Activated T-cell treated with anti-CD3 and anti-CD28 coated beads for 24 hours (primary cell): ENCODE measurements around the gene DCN.
"Not testable (repeated sequence)": the region's sequence is repeated elsewhere in the genome, so short reads cannot be mapped to it uniquely, and the experiment has no call there.

Experiments
- DNase-seq: peaks from one replicate; pipeline ENCODE4 v3.0.0-alpha.2; 2020; ENCODE audit warnings: low read depth

DCN gene, protein sequence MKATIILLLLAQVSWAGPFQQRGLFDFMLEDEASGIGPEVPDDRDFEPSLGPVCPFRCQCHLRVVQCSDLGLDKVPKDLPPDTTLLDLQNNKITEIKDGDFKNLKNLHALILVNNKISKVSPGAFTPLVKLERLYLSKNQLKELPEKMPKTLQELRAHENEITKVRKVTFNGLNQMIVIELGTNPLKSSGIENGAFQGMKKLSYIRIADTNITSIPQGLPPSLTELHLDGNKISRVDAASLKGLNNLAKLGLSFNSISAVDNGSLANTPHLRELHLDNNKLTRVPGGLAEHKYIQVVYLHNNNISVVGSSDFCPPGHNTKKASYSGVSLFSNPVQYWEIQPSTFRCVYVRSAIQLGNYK

DNA sequence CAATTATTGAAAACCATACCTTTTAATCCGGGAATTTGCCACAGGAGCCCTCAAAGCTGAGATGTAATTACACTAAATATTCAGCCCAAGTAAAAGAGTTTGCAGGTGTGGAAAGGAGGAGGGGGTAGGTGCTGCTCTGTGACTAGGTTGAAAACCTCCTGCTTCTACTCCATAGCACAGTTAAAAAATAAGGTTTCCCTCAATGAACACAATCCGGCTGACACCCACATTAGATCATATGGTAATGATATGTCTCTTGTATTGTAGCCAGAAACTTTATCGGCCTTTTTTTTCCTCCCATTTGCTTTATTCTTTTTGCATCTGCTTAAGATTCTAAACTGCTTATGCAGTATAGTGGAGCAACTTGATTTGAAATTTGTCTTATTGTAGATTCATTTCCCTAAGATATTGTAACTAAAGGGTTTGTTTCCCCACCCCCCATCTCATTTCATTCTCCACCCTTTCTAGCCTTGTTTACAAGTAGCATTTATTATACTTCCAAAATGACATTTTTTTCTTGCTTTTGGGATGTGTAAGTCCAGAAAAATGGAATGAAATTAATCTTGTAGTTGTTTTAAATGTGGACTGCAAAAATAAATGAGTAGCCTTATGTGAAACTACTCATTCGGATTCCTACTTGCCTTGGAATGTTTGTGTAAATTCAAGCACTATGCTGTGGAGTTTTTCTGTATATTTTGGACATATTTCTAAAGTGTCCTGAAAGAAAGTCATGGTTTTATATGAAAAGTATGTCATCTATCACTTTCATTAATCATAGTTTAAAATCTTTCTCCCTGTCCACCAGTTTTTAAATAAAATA lies at the start of gene DCN:
TSS of gene DCN (minus strand) at position 182 of the 820 bp plus-strand sequence. CDS start 4,265 bp downstream, outside the sequence.
- DNase-seq, result no peak

DNA sequence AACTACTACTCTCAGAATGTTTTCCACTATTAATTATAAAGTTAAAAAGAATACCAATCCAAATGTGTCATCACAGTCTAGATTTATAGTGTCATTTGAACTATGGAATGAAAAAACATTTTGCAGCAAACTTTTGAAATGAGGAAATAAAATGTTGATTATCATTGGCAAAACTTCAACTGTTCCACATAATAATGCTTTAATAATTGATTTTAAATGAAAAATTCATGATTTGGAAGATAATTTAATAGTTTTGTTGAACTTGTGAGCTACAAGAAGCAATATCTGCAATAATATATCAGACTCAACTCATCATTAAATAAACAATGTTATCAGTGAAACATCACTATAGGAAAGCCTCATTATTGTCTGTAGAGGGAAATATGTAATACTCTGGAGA lies 48.2 kb upstream of the DCN start:
- DNase-seq, result no peak

DNA sequence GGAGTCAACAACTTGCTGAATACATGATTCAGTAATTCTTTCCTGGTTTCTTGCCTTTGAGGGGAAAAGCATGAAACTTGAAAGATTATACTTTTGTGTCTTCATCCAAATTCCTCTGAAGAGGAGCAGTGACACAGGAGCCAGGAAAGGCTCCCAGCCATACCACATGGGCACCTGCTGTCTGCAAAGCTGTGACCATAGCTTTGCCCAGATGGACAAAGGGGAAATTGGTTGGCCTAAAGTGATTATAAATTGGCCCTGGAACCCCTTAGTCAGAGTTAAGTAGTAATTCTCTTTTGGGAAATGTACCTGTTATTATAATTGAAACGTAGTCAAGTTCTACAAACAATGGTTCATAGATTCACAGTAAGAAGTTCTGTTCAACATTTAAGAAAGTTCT lies 44.3 kb upstream of the DCN start:
- DNase-seq, result no peak

DNA sequence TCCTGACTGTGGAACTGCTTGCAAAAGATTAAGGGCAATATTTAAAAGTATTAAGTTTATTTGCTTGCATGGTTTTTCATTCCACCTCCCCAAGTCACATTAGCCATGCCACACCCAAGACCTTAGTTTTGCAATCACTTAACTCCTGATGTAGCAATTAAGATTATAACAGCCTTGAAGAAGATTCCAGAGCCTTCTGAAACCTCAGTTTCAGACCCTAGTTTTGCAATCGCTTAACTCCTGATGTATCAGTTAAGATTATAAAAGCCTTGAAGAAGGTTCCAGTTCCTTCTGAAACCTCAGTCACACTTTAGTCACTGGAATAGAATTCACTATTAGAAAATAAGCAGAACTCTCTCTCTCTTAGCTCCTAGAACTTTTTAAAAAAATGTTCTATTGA lies 42.7 kb upstream of the DCN start:
- DNase-seq, result no peak

DNA sequence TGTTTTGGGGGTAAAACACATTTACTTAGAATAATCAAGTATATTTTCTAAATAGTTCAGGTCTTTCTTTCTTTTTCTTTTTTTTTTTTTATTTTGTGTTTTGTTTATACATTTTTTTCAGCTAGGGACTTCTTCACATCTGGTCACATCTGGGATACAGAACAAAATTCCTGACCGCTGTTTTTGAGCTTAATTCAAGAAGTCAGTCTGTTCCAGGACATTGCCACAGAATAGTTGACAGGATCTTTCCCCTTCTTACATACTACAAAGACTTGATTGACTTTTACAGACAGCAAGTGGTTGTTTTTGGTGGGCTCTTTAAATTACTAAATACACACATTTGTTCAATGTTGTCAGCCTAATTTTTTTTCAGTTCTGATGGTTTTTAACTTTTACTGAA lies 41.8 kb upstream of the DCN start:
- DNase-seq, result no peak

DNA sequence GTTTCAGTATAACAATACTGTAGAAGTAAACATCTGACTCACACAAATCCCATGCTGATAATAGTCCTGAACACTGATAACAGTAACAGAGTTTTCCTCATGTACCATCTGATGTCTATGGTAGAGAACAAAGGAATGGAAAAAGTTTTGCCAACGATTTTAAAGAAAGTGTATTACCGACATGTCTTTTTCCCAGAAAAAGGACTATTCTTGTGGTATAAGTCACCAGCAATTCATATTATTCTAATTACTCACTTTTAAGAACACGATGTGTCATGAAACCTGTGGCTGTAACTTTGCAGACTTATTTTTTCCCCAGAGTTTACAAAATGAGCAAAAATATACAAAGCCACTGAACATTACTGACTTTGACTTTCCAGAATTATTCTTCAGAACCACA lies 40.1 kb upstream of the DCN start:
- DNase-seq, result no peak

DNA sequence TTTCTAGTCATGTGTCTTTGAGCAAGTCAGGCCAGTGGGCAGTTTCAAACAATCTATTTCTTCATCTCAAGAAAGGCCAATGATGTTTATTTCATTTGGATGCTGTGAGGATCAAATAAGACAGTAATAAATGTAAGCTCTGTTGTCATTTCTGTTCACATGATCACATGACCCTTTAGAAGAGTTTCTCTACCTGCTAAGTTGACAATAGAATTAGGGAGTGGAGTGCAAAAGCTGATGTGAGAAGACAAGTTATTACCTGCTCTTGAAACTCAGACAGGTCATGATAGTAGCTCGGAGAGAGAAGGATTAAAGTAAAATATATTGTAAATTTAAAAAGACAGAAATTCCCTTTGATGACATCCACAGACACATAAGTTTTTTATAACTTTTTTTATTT lies 37.3 kb upstream of the DCN start:
- DNase-seq, result no peak

DNA sequence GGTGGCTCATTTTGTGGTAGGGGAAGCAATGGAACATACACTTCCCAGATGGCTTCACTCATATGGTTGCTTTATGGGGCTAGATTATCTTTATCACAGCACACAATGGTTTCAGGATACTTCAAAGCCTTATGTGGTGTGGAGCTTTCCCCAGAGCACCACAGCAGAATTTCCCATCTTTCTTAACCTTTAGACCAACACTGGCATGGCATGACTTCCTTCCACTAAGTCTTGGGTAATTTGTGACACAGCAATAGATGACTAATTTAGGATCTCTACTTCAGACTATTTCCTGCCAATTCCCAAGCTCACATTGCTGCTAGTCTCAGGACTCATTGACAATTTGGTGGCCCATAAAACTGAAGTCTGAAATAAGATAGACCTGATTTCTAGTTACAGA lies 36.9 kb upstream of the DCN start:
- DNase-seq, result no peak

DNA sequence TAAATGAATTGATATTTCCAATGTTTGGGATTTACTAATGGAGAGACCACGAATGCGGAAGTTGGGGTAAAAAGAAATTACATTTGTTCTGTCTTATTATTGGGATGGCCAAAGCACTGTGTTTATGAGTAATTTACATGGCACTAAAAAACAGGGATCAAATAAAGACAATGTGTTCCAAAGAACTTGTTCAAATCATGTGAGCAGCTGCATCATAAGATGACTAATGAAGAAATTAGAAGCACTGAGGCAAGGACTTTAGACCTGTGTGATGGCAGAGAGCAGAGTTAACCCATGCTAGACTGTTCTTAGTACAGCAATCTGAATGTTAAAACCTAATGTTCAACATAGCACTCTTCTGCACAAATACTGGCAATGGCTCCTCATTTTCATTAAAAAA lies 34.3 kb upstream of the DCN start:
- DNase-seq, result no peak

DNA sequence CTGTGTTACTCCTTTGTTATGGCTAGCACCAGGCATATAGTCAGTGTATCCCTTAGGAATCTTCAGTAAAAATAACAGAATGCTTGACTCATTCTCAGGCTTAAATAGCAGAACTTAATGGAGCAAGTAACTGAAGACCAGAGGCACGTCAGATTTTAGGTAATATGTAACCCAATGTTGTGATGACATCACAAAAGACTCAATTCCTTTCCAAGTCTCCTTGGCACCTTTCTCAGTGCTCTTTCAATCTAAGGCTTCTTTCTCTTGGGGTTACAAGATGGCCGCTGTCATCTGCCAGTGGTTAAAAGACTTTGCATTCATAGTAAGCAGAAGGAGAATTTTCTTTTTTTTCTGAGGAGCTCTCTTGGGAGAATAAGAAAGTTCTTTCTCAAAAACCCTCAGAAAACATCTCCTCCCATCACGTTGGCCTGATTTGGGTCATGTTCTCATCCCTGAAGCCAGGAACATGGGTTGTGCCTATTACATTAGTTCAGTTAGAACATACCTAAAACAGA lies 33.4 kb upstream of the DCN start:
- no peak for DNase-seq

DNA sequence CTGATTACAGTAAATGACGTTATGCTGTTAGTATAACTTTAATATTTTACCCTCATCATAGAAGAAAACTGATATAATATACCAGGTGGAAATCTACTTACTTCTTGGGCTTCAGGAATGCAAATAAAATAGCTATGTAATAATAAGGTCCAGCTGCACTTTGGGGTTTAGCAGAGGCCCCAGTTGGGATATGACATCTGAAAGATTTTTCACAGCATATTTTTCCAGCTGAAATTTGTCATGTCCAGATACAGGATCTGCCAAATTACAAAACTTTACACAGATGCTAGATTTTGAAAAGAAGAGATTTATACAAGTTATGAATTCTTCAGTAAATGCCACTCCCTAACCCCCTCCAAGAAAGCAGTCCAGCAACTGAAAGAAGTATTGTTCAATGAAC lies 29.2 kb upstream of the DCN start:
- no peak for DNase-seq

DNA sequence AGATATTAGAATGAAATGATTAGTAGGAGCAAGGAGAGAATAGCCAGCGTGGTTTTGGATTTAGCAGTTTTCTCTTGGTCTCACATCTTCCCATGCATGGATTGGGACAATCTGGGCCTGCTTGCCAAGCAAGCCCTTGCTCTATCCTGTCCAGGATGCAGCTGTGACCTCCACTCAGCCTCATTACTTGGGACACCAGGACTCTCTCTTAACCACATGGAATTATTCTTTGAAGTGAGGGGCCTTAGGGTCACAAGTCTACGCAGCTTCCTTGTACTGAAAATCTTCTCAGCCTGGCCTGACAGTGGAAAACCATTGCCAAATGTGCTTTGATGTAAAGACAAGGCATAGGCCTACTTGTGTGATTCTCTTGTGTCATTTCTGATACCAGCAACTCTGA lies 28.0 kb upstream of the DCN start:
- DNase-seq, result no peak

DNA sequence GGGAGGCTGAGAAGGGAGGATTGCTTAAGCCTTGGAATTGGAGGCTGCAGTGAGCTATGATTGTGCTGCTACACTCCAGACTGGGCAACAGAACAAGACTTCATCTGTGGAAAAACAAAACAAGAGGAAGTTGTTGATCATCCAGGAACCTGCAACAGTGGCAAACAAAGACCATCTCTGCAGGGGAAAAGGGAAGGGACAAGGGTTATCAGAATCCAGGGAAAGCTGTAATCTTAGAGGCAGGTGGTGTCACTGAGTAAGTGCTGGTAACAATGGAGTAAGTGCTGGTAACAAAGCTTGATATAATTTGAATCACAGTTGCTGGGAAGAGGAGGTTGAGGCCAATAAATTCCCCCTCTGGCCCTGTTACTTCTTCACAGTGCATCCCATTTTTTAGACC lies 27.5 kb upstream of the DCN start:
- DNase-seq, result no peak

DNA sequence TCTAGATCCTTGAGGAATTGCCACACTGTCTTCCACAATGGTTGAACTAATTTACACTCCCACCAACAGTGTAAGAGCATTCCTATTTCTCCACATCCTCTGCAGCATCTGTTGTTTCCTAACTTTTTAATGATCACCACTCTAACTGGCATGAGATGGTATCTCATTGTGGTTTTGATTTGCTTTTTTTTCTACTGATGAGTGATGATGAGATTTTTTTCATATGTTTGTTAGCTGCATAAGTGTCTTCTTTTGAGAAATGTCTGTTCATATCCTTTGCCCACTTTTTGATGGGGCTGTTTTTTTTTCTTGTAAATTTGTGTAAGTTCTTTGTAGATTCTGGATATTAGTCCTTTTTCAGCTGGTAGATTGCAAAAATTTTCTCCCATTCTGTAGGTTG lies 24.7 kb upstream of the DCN start:
- DNase-seq, result not testable (repeated sequence)

DNA sequence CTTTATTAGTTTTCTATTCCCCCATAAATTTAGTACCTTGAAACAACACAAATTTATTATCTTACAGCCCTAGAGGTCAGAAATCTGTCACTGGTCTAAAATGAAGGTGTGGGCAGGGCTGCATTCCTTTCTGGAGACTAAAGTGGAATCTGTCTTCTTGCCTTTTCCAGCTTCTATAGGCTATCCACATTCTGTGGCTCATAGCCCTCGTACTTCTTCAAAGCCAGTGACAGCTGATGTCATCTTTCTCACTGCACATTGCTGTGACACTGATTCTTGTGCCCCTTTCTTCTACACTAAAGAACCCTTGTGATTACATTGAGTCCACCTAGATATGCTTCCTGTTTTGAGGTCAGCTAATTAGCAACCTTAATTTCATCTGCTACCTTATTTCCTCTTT lies 23.2 kb upstream of the DCN start:
- DNase-seq, result no peak

DNA sequence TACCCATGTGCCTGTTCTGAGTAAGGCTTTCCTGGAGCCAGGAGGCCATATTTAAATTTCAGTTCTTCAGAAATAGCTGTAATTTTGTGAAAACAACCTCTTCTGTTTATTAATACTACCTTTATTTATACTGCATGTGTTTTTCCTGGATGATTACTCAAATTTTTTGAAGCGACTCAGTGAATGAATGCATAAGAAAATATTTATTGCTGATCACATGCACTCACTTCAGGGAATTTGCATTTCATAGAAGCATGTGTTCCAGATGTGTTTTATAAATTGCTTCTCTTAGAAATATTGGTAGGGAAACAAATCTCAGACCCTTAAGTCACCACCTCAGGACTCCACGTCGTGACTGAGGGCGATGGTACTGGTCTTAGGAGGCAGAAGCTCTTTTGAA lies 21.8 kb upstream of the DCN start:
- DNase-seq, result no peak

DNA sequence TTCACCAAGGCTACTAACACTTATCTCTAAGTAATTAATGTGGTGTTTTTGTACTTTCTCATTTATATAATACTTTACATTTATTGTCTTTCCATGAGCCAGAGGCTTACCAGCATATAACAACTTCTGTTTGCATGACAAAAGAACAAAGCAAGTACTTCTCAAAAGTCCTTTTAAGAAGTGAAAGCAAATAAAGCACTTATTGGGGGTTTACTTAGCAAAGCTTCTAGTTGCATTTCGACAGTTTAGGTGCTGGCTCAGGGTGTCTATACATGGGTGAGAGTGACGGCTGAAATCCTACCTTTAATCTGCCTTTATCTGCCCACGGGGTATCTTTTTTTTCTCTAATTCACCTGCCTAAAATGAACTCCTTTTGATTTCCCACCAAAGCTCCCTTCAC lies 21.0 kb upstream of the DCN start:
- DNase-seq, result no peak

DNA sequence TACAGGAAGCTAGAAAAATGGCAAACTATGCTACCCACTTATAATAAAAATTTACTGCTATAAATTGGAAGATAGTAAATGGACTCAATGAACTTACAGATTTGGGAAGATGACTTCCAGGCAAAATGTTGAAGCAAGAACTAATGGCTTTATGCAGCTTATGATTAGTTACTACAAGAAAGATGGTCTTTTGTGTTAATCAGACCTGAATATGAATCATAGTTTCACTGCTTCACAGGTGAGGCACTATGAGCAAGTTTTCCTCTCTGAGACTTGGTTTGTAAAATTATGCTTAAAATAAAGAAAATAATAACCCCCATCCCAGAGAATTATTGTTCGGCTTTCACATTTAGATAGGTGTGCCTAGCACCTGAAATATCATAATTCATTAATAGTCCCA lies 19.8 kb upstream of the DCN start:
- DNase-seq, result no peak

DNA sequence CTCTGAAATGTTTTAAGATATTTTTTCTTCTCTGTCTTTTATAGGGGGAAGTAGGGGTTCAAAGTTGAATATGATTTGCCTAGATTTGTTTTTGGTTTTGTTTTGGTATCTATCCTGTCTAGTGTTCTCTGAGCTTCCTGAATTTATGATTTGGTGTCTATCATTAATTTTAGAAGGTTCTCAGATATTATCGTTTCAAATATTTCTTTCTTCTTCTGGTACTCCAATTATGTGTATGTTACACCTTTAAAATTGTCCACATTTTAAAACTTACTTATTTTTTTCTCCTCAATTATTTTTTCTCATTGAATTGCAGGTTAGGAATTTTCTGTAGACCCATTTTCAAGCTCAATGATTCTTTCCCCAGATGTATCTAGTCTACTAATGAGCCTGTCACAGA lies 13.8 kb upstream of the DCN start:
- no peak for DNase-seq

DNA sequence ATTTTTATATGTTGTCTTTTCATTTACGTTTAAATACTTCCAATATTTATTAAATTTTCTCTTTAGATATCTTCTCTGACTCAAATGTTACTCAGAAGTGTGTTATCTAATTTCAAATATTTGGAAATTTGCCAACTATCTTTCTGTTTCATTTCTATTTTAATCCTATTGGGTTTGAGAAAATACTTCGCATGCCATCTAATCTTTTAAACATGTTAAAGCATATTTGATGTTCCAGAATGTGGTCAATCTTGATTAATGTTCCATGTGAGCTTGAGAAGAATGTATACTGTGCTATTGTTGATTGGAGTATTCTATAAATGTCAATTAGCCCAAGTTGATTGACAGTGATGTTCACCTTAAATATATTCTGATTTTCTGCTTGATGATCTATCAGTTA lies 11.9 kb upstream of the DCN start:
- DNase-seq, result no peak

DNA sequence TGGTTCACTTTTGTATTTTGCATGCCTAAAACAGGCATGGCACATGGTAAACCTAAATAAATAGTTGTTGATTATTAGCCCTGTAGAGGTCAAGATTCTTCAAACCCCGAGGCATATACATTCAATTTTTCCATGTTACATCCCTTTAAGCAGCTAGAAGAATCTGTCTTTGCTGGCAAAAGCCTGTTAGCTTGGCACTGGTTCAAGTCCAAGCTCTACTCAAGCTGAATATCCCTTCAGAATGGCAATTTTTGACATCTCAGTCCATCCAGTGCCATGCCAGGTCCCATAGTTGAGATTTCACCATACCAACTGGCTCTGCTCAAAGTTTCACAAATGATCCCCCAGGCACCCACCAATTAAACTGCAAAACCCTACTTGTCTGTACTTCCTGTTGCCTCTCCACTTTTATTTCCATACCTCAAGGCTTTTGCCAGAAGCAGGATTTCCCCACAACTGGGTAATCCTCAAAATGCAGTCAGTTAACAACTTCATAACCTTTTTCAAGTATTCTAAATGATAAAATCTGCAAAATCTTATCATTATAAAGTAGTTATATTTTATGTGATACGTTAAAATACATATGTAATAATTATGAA lies 9.0 kb upstream of the DCN start:
- no peak for DNase-seq

DNA sequence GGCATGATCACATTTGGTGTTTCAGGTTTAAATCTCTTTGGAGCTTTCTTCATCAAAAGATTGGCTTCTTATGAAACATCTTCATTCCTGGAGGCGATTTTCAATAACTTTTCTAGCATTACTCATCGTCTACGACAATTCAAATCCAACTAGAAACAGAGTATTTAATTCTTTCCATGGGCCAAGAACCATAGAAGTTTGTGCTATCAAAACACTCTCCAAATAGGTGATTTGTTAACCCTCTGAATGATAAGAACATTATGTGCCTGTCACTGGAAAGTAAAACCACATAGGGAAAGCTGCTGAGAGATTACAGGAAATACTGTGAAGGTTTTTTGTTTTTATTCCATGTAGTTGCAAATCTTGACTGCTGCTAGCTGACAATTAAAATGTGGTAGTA lies 6.9 kb upstream of the DCN start:
- no peak for DNase-seq

DNA sequence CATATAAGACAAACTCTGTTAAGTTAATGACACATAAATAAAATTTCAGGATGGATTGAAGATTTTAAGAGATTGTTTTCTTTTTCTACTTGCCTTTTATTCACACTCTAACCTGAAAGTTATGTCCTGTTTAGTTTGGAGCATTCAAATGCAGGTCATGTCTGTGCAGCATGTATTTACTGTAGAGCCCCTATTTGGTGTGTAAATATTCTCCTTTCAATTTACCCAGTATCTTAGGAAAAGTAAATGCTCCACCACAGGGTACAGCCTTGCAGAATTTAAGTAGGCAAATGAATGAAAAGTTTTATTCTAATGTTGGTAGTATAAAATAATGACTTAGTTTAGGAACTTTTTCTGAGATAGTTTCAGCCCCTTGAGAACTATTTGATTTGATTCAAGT lies 6.2 kb upstream of the DCN start:
- DNase-seq, result no peak
